Measurements from ENCODE around the gene LSM5.
"Not testable (repeated sequence)": the region's sequence is repeated elsewhere in the genome, so short reads cannot be mapped to it uniquely, and the experiment has no call there.

Gene LSM5

GRCh38 chr7:32481921-32482320, 8.3 kb downstream of the LSM5 start:
- no peaks in the 10 kb centered on the region for H3K9me3 ChIP-seq (ENCODE audit: control insufficient read depth, low read length)

GRCh38 chr7:32481176-32481575, 9.0 kb downstream of the LSM5 start:
- Histone ChIP-seq H3K36me3 (ENCODE audit: control insufficient read depth, insufficient read depth, low read length) (no peaks in the 10 kb centered on the region), H3K27ac (ENCODE audit: insufficient read depth, low read depth, low read length, poor library complexity, severe bottlenecking) (no peak overlapping the region), H3K9me3 (ENCODE audit: control insufficient read depth, low read length) (no peaks in the 10 kb centered on the region), H3K4me3 (ENCODE audit: insufficient read depth, low read depth, low read length) (no peak overlapping the region), H3K4me1 (ENCODE audit: control insufficient read depth, insufficient read depth, low read length) (no peaks in the 10 kb centered on the region), H3K27me3 (ENCODE audit: control insufficient read depth, insufficient read depth, low read length, poor library complexity, severe bottlenecking) (no peaks in the 10 kb centered on the region)
- 69% methylated on average over 1 of the region's 1 CpG; no CpG with 5 or more reads in 1 of the 2 experiments for WGBS, 2 experiments

More at GRCh38 chr7:32481921-32482320, 8.3 kb downstream of the LSM5 start:
- no peaks in the 10 kb centered on the region for H3K27me3 ChIP-seq (ENCODE audit: control insufficient read depth, insufficient read depth, low read length, poor library complexity, severe bottlenecking)
- no peak overlapping the region for H3K4me3 ChIP-seq (ENCODE audit: insufficient read depth, low read depth, low read length)
- H3K4me1 ChIP-seq (ENCODE audit: control insufficient read depth, insufficient read depth, low read length): no peaks in the 10 kb centered on the region
- whole genome bisulfite sequencing, 2 experiments: 89 to 93% methylated on average over 3 of the region's 3 CpGs
- no peak overlapping the region for H3K27ac ChIP-seq (ENCODE audit: insufficient read depth, low read depth, low read length, poor library complexity, severe bottlenecking)
- H3K36me3 ChIP-seq (ENCODE audit: control insufficient read depth, insufficient read depth, low read length): peaks cover 7% of the 10 kb centered on the region

DNA sequence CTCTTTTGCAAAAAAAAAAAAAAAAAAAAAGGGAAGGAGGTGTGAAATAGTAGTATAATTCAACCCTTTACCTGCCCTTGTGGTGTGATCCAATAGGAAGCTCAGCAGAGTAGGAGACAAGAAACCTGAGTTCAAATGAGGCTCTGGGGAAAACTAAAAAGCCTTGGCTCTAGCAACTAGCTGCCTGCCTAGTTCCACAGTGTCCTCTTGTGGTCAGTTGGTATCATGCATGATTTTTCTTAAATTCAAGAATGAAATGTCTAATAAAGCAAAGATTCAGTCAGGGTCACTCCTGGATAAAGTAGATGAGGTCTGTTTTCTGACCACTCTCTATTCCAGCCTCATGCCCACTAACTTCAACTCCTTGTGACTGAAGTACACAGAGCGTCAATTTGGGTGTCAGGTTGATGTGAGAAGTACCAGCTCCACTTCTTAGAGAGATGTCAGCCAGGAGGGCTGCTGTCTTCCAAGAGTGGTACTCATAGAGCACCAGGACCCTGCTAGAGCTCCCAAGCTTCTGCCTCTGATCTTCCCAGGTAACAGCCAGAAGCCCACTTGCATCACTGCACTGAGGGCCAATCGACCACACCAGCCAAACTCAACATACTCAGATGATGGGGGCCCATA, 10.5 kb downstream of the LSM5 start:
- H3K27me3 ChIP-seq (ENCODE audit: control insufficient read depth, insufficient read depth, low read length, poor library complexity, severe bottlenecking): no peaks in the 10 kb centered on the region
- H3K36me3 ChIP-seq (ENCODE audit: control insufficient read depth, insufficient read depth, low read length): no peaks in the 10 kb centered on the region
- no peaks in the 10 kb centered on the region for H3K9me3 ChIP-seq (ENCODE audit: control insufficient read depth, low read length)
- no peak overlapping the region for H3K4me3 ChIP-seq (ENCODE audit: insufficient read depth, low read depth, low read length)
- H3K4me1 ChIP-seq (ENCODE audit: control insufficient read depth, insufficient read depth, low read length): no peaks in the 10 kb centered on the region
- WGBS, 2 experiments: 90 to 92% methylated on average over 2 of the region's 2 CpGs
- H3K27ac ChIP-seq (ENCODE audit: insufficient read depth, low read depth, low read length, poor library complexity, severe bottlenecking): no peak overlapping the region

DNA sequence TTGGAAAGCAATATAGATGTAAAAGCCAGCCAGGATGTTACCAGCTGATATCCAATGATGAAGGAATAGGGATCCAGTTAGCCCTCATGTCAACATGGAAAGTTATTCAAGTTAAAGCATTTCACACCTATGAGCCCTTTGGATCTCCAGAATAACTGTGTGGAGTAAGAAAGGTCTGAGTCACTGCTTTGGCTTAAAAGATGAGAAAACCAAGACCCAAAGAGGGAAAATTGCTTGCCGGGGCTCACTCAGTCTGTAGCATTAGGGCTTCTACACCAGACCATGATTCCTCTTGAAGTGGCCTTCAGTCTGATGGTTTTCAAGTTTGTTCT, 12.6 kb downstream of the LSM5 start:
- no peaks in the 10 kb centered on the region for H3K4me1 ChIP-seq (ENCODE audit: control insufficient read depth, insufficient read depth, low read length)
- no peak overlapping the region for H3K4me3 ChIP-seq (ENCODE audit: insufficient read depth, low read depth, low read length)
- H3K9me3 ChIP-seq (ENCODE audit: control insufficient read depth, low read length): no peaks in the 10 kb centered on the region
- no peak overlapping the region for H3K27ac ChIP-seq (ENCODE audit: insufficient read depth, low read depth, low read length, poor library complexity, severe bottlenecking)
- WGBS, 2 experiments: 93 to 95% methylated on average over 1 of the region's 1 CpG
- H3K36me3 ChIP-seq (ENCODE audit: control insufficient read depth, insufficient read depth, low read length): no peaks in the 10 kb centered on the region
- no peaks in the 10 kb centered on the region for H3K27me3 ChIP-seq (ENCODE audit: control insufficient read depth, insufficient read depth, low read length, poor library complexity, severe bottlenecking)

- 80 to 94% methylated on average over 2 to 3 of the region's 3 CpGs for WGBS, 2 experiments
- no peak overlapping the region for H3K27ac ChIP-seq (ENCODE audit: insufficient read depth, low read depth, low read length, poor library complexity, severe bottlenecking)
- H3K27me3 ChIP-seq (ENCODE audit: control insufficient read depth, insufficient read depth, low read length, poor library complexity, severe bottlenecking): no peaks in the 10 kb centered on the region
- H3K36me3 ChIP-seq (ENCODE audit: control insufficient read depth, insufficient read depth, low read length): no peaks in the 10 kb centered on the region
- H3K9me3 ChIP-seq (ENCODE audit: control insufficient read depth, low read length): no peaks in the 10 kb centered on the region
- no peak overlapping the region for H3K4me3 ChIP-seq (ENCODE audit: insufficient read depth, low read depth, low read length)
- H3K4me1 ChIP-seq (ENCODE audit: control insufficient read depth, insufficient read depth, low read length): no peaks in the 10 kb centered on the region
Observed at GRCh38 chr7:32476816-32477648, 13.1 kb downstream of the LSM5 start.

GRCh38 chr7:32474008-32474407, 16.2 kb downstream of the LSM5 start:
- no peaks in the 10 kb centered on the region for H3K9me3 ChIP-seq (ENCODE audit: control insufficient read depth, low read length)
- 92% methylated on average over 1 of the region's 1 CpG; no CpG with 5 or more reads in 1 of the 2 experiments for WGBS, 2 experiments
- H3K27me3 ChIP-seq (ENCODE audit: control insufficient read depth, insufficient read depth, low read length, poor library complexity, severe bottlenecking): no peaks in the 10 kb centered on the region
- H3K27ac ChIP-seq (ENCODE audit: insufficient read depth, low read depth, low read length, poor library complexity, severe bottlenecking): no peak overlapping the region
- H3K36me3 ChIP-seq (ENCODE audit: control insufficient read depth, insufficient read depth, low read length): no peaks in the 10 kb centered on the region
- no peak overlapping the region for H3K4me3 ChIP-seq (ENCODE audit: insufficient read depth, low read depth, low read length)
- no peaks in the 10 kb centered on the region for H3K4me1 ChIP-seq (ENCODE audit: control insufficient read depth, insufficient read depth, low read length)

DNA sequence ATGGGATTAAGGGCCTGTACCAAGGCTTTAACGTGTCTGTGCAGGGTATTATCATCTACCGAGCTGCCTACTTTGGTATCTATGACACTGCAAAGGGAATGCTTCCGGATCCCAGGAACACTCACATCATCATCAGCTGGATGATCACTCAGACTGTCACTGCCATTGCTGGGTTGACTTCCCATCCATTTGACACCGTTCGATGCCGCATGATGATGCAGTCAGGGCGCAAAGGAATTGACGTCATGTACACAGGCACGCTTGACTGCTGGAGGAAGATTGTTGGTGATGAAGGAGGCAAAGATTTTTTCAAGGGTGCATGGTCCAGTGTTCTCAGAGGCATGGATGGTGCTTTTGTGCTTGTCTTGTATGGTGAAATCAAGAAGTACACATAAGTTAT, 18.2 kb downstream of the LSM5 start:
- 91 to 94% methylated on average over 9 of the region's 9 CpGs for WGBS, 2 experiments
- Histone ChIP-seq H3K27ac (ENCODE audit: insufficient read depth, low read depth, low read length, poor library complexity, severe bottlenecking) (no peak overlapping the region), H3K4me1 (ENCODE audit: control insufficient read depth, insufficient read depth, low read length) (no peaks in the 10 kb centered on the region), H3K36me3 (ENCODE audit: control insufficient read depth, insufficient read depth, low read length) (no peaks in the 10 kb centered on the region), H3K9me3 (ENCODE audit: control insufficient read depth, low read length) (no peaks in the 10 kb centered on the region), H3K27me3 (ENCODE audit: control insufficient read depth, insufficient read depth, low read length, poor library complexity, severe bottlenecking) (no peaks in the 10 kb centered on the region), H3K4me3 (ENCODE audit: insufficient read depth, low read depth, low read length) (no peak overlapping the region)

- no peak overlapping the region for H3K27ac ChIP-seq (ENCODE audit: insufficient read depth, low read depth, low read length, poor library complexity, severe bottlenecking)
- H3K36me3 ChIP-seq (ENCODE audit: control insufficient read depth, insufficient read depth, low read length): no peaks in the 10 kb centered on the region
- H3K9me3 ChIP-seq (ENCODE audit: control insufficient read depth, low read length): no peaks in the 10 kb centered on the region
- 79 to 86% methylated on average over 5 of the region's 5 CpGs for WGBS, 2 experiments
- H3K4me3 ChIP-seq (ENCODE audit: insufficient read depth, low read depth, low read length): no peak overlapping the region
- no peaks in the 10 kb centered on the region for H3K4me1 ChIP-seq (ENCODE audit: control insufficient read depth, insufficient read depth, low read length)
- no peaks in the 10 kb centered on the region for H3K27me3 ChIP-seq (ENCODE audit: control insufficient read depth, insufficient read depth, low read length, poor library complexity, severe bottlenecking)
Observed at GRCh38 chr7:32470871-32471270, 19.3 kb downstream of the LSM5 start.

DNA sequence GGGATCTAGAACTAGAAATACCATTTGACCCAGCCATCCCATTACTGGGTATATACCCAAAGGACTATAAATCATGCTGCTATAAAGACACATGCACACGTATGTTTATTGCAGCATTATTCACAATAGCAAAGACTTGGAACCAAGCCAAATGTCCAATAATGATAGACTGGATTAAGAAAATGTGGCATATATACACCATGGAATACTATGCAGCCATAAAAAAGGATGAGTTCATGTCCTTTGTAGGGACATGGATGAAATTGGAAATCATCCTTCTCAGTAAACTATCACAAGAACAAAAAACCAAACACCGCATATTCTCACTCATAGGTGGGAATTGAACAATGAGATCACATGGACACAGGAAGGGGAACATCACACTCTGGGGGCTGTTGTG, 20.2 kb downstream of the LSM5 start:
- H3K9me3 ChIP-seq (ENCODE audit: control insufficient read depth, low read length); H3K27ac ChIP-seq (ENCODE audit: insufficient read depth, low read depth, low read length, poor library complexity, severe bottlenecking); H3K4me1 ChIP-seq (ENCODE audit: control insufficient read depth, insufficient read depth, low read length); H3K27me3 ChIP-seq (ENCODE audit: control insufficient read depth, insufficient read depth, low read length, poor library complexity, severe bottlenecking); H3K36me3 ChIP-seq (ENCODE audit: control insufficient read depth, insufficient read depth, low read length); H3K4me3 ChIP-seq (ENCODE audit: insufficient read depth, low read depth, low read length): not testable (repeated sequence)
- no CpG with 5 or more reads among the region's 2 CpGs for WGBS, 2 experiments

- not testable (repeated sequence) for H3K9me3 ChIP-seq (ENCODE audit: control insufficient read depth, low read length); H3K4me3 ChIP-seq (ENCODE audit: insufficient read depth, low read depth, low read length); H3K27me3 ChIP-seq (ENCODE audit: control insufficient read depth, insufficient read depth, low read length, poor library complexity, severe bottlenecking); H3K4me1 ChIP-seq (ENCODE audit: control insufficient read depth, insufficient read depth, low read length); H3K27ac ChIP-seq (ENCODE audit: insufficient read depth, low read depth, low read length, poor library complexity, severe bottlenecking); H3K36me3 ChIP-seq (ENCODE audit: control insufficient read depth, insufficient read depth, low read length)
- WGBS, 2 experiments: 45 to 60% methylated on average over 16 to 21 of the region's 30 CpGs
Observed at GRCh38 chr7:32464641-32465416, 25.4 kb downstream of the LSM5 start.

Measured in ectodermal cell (in vitro differentiated cells).